Duodenal mucosa (tissue), 2 donors: ENCODE results near the gene EEF1A2.

Experiments used
- H3K27ac ChIP-seq: one replicate; pipeline ENCODE4 v1.7.0; 2013; ENCODE audit warnings: low read depth, low read length
- H3K27me3 ChIP-seq, 2 donors: one replicate each; pipeline ENCODE4 v1.7.0; 2013; ENCODE audit warnings: low read length in 2 of 2, control low read depth in 1 of 2; ENCODE audit not compliant: insufficient read depth in 2 of 2, control insufficient read depth in 1 of 2
- H3K36me3 ChIP-seq, 2 donors: one replicate each; pipeline ENCODE4 v1.7.0; 2013; ENCODE audit warnings: low read length in 2 of 2, control low read depth in 1 of 2; ENCODE audit not compliant: insufficient read depth in 2 of 2, control insufficient read depth in 1 of 2
- H3K4me1 ChIP-seq, 2 donors: one replicate each; pipeline ENCODE4 v1.7.0; 2013; ENCODE audit warnings: low read length in 2 of 2, control low read depth in 1 of 2; ENCODE audit not compliant: insufficient read depth in 2 of 2, control insufficient read depth in 1 of 2
- H3K4me3 ChIP-seq, 2 donors: one replicate each; pipeline ENCODE4 v1.7.0; 2013; ENCODE audit warnings: low read length in 2 of 2, low read depth in 1 of 2
- H3K9ac ChIP-seq, 2 donors: one replicate each; pipeline ENCODE4 v1.7.0; 2013; ENCODE audit warnings: low read length in 2 of 2, low read depth in 1 of 2
- H3K9me3 ChIP-seq, 2 donors: one replicate each; pipeline ENCODE4 v1.7.0; 2013; ENCODE audit warnings: low read length in 2 of 2, control low read depth in 1 of 2; ENCODE audit not compliant: control insufficient read depth in 1 of 2

Gene EEF1A2

GRCh38 chr20:63498960-63499337 is at the start of gene EEF1A2:
Gene EEF1A2, minus strand, starts transcription at chr20:63499083. Its CDS starts 1,320 bp downstream, at chr20:63497763.
- Histone ChIP-seq H3K27me3 (peaks cover 36 to 42% of the 10 kb centered on the region in 2 donors), H3K9me3 (no peaks in the 10 kb centered on the region), H3K4me3 (no peak within 1 kb of the TSS), H3K4me1 (peaks cover 0 to 4% of the 10 kb centered on the region in 2 donors), H3K27ac (no peak within 1 kb of the TSS), H3K9ac (no peak within 1 kb of the TSS), H3K36me3 (no peaks in the 10 kb centered on the region)

GRCh38 chr20:63548542-63548941 is 49.7 kb upstream of the EEF1A2 start:
- Histone ChIP-seq H3K9me3 (no peaks in the 10 kb centered on the region), H3K4me1 (peaks cover 0 to 23% of the 10 kb centered on the region in 2 donors), H3K27ac (no peak overlapping the region), H3K9ac (no peak overlapping the region), H3K4me3 (no peak overlapping the region), H3K27me3 (peaks cover 40 to 43% of the 10 kb centered on the region in 2 donors), H3K36me3 (no peaks in the 10 kb centered on the region)

- Histone ChIP-seq H3K4me1 (peaks cover 0 to 23% of the 10 kb centered on the region in 2 donors), H3K36me3 (no peaks in the 10 kb centered on the region), H3K4me3 (no peak within 1 kb of the TSS), H3K27me3 (peaks cover 40 to 43% of the 10 kb centered on the region in 2 donors), H3K27ac (no peak within 1 kb of the TSS), H3K9me3 (no peaks in the 10 kb centered on the region), H3K9ac (no peak within 1 kb of the TSS)
These were observed 49.0 kb upstream of the EEF1A2 start, which contains the start of gene SRMS for GRCh38 chr20:63547725-63548480. Gene SRMS, minus strand, starts transcription at chr20:63547749. Its CDS starts 286 bp downstream, at chr20:63547463.

- Histone ChIP-seq H3K4me3 (no peak overlapping the region), H3K27ac (no peak overlapping the region), H3K27me3 (peaks cover 40 to 43% of the 10 kb centered on the region in 2 donors), H3K4me1 (peaks cover 0 to 18% of the 10 kb centered on the region in 2 donors), H3K9me3 (no peaks in the 10 kb centered on the region), H3K9ac (no peak overlapping the region), H3K36me3 (no peaks in the 10 kb centered on the region)
These were observed 48.3 kb upstream of the EEF1A2 start for GRCh38 chr20:63546956-63547724.

GRCh38 chr20:63546256-63546955 is 47.5 kb upstream of the EEF1A2 start:
- no peak overlapping the region for H3K27ac ChIP-seq
- H3K9me3 ChIP-seq = no peaks in the 10 kb centered on the region
- no peaks in the 10 kb centered on the region for H3K36me3 ChIP-seq
- H3K9ac ChIP-seq = no peak overlapping the region
- peaks cover 0 to 18% of the 10 kb centered on the region in 2 donors for H3K4me1 ChIP-seq
- no peak overlapping the region for H3K4me3 ChIP-seq
- peaks cover 40 to 43% of the 10 kb centered on the region in 2 donors for H3K27me3 ChIP-seq

GRCh38 chr20:63545814-63546213 is 46.9 kb upstream of the EEF1A2 start:
- Histone ChIP-seq H3K27ac (no peak overlapping the region), H3K4me1 (peaks cover 0 to 18% of the 10 kb centered on the region in 2 donors), H3K36me3 (no peaks in the 10 kb centered on the region), H3K27me3 (peaks cover 40 to 43% of the 10 kb centered on the region in 2 donors), H3K9ac (no peak overlapping the region), H3K4me3 (no peak overlapping the region), H3K9me3 (no peaks in the 10 kb centered on the region)

GRCh38 chr20:63544958-63545516 is 46.2 kb upstream of the EEF1A2 start:
- Histone ChIP-seq H3K4me3 (no peak overlapping the region), H3K27ac (no peak overlapping the region), H3K4me1 (peaks cover 0 to 18% of the 10 kb centered on the region in 2 donors), H3K9me3 (no peaks in the 10 kb centered on the region), H3K36me3 (no peaks in the 10 kb centered on the region), H3K27me3 (peaks cover 39 to 43% of the 10 kb centered on the region in 2 donors), H3K9ac (no peak overlapping the region)

- no peak overlapping the region for H3K4me3 ChIP-seq
- no peak overlapping the region for H3K9ac ChIP-seq
- no peaks in the 10 kb centered on the region for H3K36me3 ChIP-seq
- H3K27ac ChIP-seq = no peak overlapping the region
- H3K27me3 ChIP-seq = peaks cover 33 to 40% of the 10 kb centered on the region in 2 donors
- peaks cover 0 to 18% of the 10 kb centered on the region in 2 donors for H3K4me1 ChIP-seq
- no peaks in the 10 kb centered on the region for H3K9me3 ChIP-seq
These were observed 45.5 kb upstream of the EEF1A2 start for GRCh38 chr20:63544241-63544957.

GRCh38 chr20:63543733-63544132 is 44.9 kb upstream of the EEF1A2 start:
- Histone ChIP-seq H3K36me3 (no peaks in the 10 kb centered on the region), H3K4me3 (no peak overlapping the region), H3K9ac (no peak overlapping the region), H3K9me3 (no peaks in the 10 kb centered on the region), H3K27me3 (peaks cover 31 to 38% of the 10 kb centered on the region in 2 donors), H3K4me1 (peaks cover 0 to 22% of the 10 kb centered on the region in 2 donors), H3K27ac (no peak overlapping the region)
